ENCODE results near the gene RICTOR.
"Not testable (repeated sequence)": the region's sequence is repeated elsewhere in the genome, so short reads cannot be mapped to it uniquely, and the experiment has no call there.

The RICTOR gene

GRCh38 chr5:38994324-38994927 lies 79.8 kb downstream of the RICTOR start:
- Histone ChIP-seq H3K4me1 (ENCODE audit: control insufficient read depth, insufficient read depth, low read length) (no peaks in the 10 kb centered on the region), H3K27me3 (ENCODE audit: control insufficient read depth, insufficient read depth, low read length) (no peaks in the 10 kb centered on the region), H3K36me3 (ENCODE audit: control insufficient read depth, insufficient read depth, low read length) (no peaks in the 10 kb centered on the region), H3K4me3 (ENCODE audit: low read length) (no peak overlapping the region), H3K9ac (ENCODE audit: low read length) (no peak overlapping the region), H3K9me3 (ENCODE audit: control insufficient read depth, low read length) (no peaks in the 10 kb centered on the region)

- not testable (repeated sequence) for H3K27me3 ChIP-seq (ENCODE audit: control insufficient read depth, insufficient read depth, low read length); H3K36me3 ChIP-seq (ENCODE audit: control insufficient read depth, insufficient read depth, low read length); H3K4me1 ChIP-seq (ENCODE audit: control insufficient read depth, insufficient read depth, low read length); H3K4me3 ChIP-seq (ENCODE audit: low read length); H3K9ac ChIP-seq (ENCODE audit: low read length); H3K9me3 ChIP-seq (ENCODE audit: control insufficient read depth, low read length)
These were observed 84.1 kb downstream of the RICTOR start for GRCh38 chr5:38989974-38990719.

GRCh38 chr5:38985909-38986452 lies 88.2 kb downstream of the RICTOR start:
- no peaks in the 10 kb centered on the region for H3K9me3 ChIP-seq (ENCODE audit: control insufficient read depth, low read length)
- no peaks in the 10 kb centered on the region for H3K36me3 ChIP-seq (ENCODE audit: control insufficient read depth, insufficient read depth, low read length)
- no peaks in the 10 kb centered on the region for H3K4me1 ChIP-seq (ENCODE audit: control insufficient read depth, insufficient read depth, low read length)
- no peak overlapping the region for H3K4me3 ChIP-seq (ENCODE audit: low read length)
- H3K27me3 ChIP-seq (ENCODE audit: control insufficient read depth, insufficient read depth, low read length): no peaks in the 10 kb centered on the region
- H3K9ac ChIP-seq (ENCODE audit: low read length): no peak overlapping the region

GRCh38 chr5:38979535-38979934 lies 94.7 kb downstream of the RICTOR start:
- no peaks in the 10 kb centered on the region for H3K4me1 ChIP-seq (ENCODE audit: control insufficient read depth, insufficient read depth, low read length)
- no peaks in the 10 kb centered on the region for H3K9me3 ChIP-seq (ENCODE audit: control insufficient read depth, low read length)
- no peaks in the 10 kb centered on the region for H3K36me3 ChIP-seq (ENCODE audit: control insufficient read depth, insufficient read depth, low read length)
- H3K27me3 ChIP-seq (ENCODE audit: control insufficient read depth, insufficient read depth, low read length): no peaks in the 10 kb centered on the region
- H3K4me3 ChIP-seq (ENCODE audit: low read length): no peak overlapping the region
- H3K9ac ChIP-seq (ENCODE audit: low read length): no peak overlapping the region

- Histone ChIP-seq H3K9me3 (ENCODE audit: control insufficient read depth, low read length) (no peaks in the 10 kb centered on the region), H3K36me3 (ENCODE audit: control insufficient read depth, insufficient read depth, low read length) (no peaks in the 10 kb centered on the region), H3K4me1 (ENCODE audit: control insufficient read depth, insufficient read depth, low read length) (no peaks in the 10 kb centered on the region), H3K4me3 (ENCODE audit: low read length) (no peak overlapping the region), H3K27me3 (ENCODE audit: control insufficient read depth, insufficient read depth, low read length) (no peaks in the 10 kb centered on the region), H3K9ac (ENCODE audit: low read length) (no peak overlapping the region)
These were observed 96.2 kb downstream of the RICTOR start for GRCh38 chr5:38978036-38978435.

GRCh38 chr5:38968665-38969064 lies 105.5 kb downstream of the RICTOR start:
- Histone ChIP-seq H3K4me3 (ENCODE audit: low read length) (no peak overlapping the region), H3K4me1 (ENCODE audit: control insufficient read depth, insufficient read depth, low read length) (no peaks in the 10 kb centered on the region), H3K36me3 (ENCODE audit: control insufficient read depth, insufficient read depth, low read length) (no peaks in the 10 kb centered on the region), H3K27me3 (ENCODE audit: control insufficient read depth, insufficient read depth, low read length) (no peaks in the 10 kb centered on the region), H3K9ac (ENCODE audit: low read length) (no peak overlapping the region), H3K9me3 (ENCODE audit: control insufficient read depth, low read length) (no peaks in the 10 kb centered on the region)

GRCh38 chr5:38961691-38962090 lies 112.5 kb downstream of the RICTOR start:
- H3K36me3 ChIP-seq (ENCODE audit: control insufficient read depth, insufficient read depth, low read length): peaks cover 4% of the 10 kb centered on the region
- H3K9me3 ChIP-seq (ENCODE audit: control insufficient read depth, low read length): no peaks in the 10 kb centered on the region
- H3K9ac ChIP-seq (ENCODE audit: low read length): no peak overlapping the region
- H3K27me3 ChIP-seq (ENCODE audit: control insufficient read depth, insufficient read depth, low read length): no peaks in the 10 kb centered on the region
- no peaks in the 10 kb centered on the region for H3K4me1 ChIP-seq (ENCODE audit: control insufficient read depth, insufficient read depth, low read length)
- no peak overlapping the region for H3K4me3 ChIP-seq (ENCODE audit: low read length)

GRCh38 chr5:38953426-38954012 lies 120.7 kb downstream of the RICTOR start:
- Histone ChIP-seq H3K27me3 (ENCODE audit: control insufficient read depth, insufficient read depth, low read length) (no peaks in the 10 kb centered on the region), H3K9ac (ENCODE audit: low read length) (no peak overlapping the region), H3K4me1 (ENCODE audit: control insufficient read depth, insufficient read depth, low read length) (no peaks in the 10 kb centered on the region), H3K36me3 (ENCODE audit: control insufficient read depth, insufficient read depth, low read length) (no peaks in the 10 kb centered on the region), H3K4me3 (ENCODE audit: low read length) (no peak overlapping the region), H3K9me3 (ENCODE audit: control insufficient read depth, low read length) (no peaks in the 10 kb centered on the region)

- Histone ChIP-seq H3K9me3 (ENCODE audit: control insufficient read depth, low read length) (no peaks in the 10 kb centered on the region), H3K4me1 (ENCODE audit: control insufficient read depth, insufficient read depth, low read length) (no peaks in the 10 kb centered on the region), H3K4me3 (ENCODE audit: low read length) (no peak overlapping the region), H3K9ac (ENCODE audit: low read length) (no peak overlapping the region), H3K36me3 (ENCODE audit: control insufficient read depth, insufficient read depth, low read length) (no peaks in the 10 kb centered on the region), H3K27me3 (ENCODE audit: control insufficient read depth, insufficient read depth, low read length) (no peaks in the 10 kb centered on the region)
These were observed 125.7 kb downstream of the RICTOR start for GRCh38 chr5:38948501-38948900.

GRCh38 chr5:38944282-38944681 lies 129.9 kb downstream of the RICTOR start:
- peaks cover 4% of the 10 kb centered on the region for H3K36me3 ChIP-seq (ENCODE audit: control insufficient read depth, insufficient read depth, low read length)
- no peaks in the 10 kb centered on the region for H3K9me3 ChIP-seq (ENCODE audit: control insufficient read depth, low read length)
- H3K9ac ChIP-seq (ENCODE audit: low read length): no peak overlapping the region
- no peaks in the 10 kb centered on the region for H3K4me1 ChIP-seq (ENCODE audit: control insufficient read depth, insufficient read depth, low read length)
- H3K4me3 ChIP-seq (ENCODE audit: low read length): no peak overlapping the region
- H3K27me3 ChIP-seq (ENCODE audit: control insufficient read depth, insufficient read depth, low read length): no peaks in the 10 kb centered on the region

- Histone ChIP-seq H3K36me3 (ENCODE audit: control insufficient read depth, insufficient read depth, low read length) (peaks cover 4% of the 10 kb centered on the region), H3K4me3 (ENCODE audit: low read length) (no peak overlapping the region), H3K9ac (ENCODE audit: low read length) (no peak overlapping the region), H3K4me1 (ENCODE audit: control insufficient read depth, insufficient read depth, low read length) (no peaks in the 10 kb centered on the region), H3K9me3 (ENCODE audit: control insufficient read depth, low read length) (no peaks in the 10 kb centered on the region), H3K27me3 (ENCODE audit: control insufficient read depth, insufficient read depth, low read length) (no peaks in the 10 kb centered on the region)
These were observed 132.3 kb downstream of the RICTOR start for GRCh38 chr5:38941912-38942311.

GRCh38 chr5:38940230-38940858 lies 133.9 kb downstream of the RICTOR start:
- H3K9ac ChIP-seq (ENCODE audit: low read length): no peak overlapping the region
- peaks cover 4% of the 10 kb centered on the region for H3K36me3 ChIP-seq (ENCODE audit: control insufficient read depth, insufficient read depth, low read length)
- H3K27me3 ChIP-seq (ENCODE audit: control insufficient read depth, insufficient read depth, low read length): no peaks in the 10 kb centered on the region
- no peaks in the 10 kb centered on the region for H3K4me1 ChIP-seq (ENCODE audit: control insufficient read depth, insufficient read depth, low read length)
- no peak overlapping the region for H3K4me3 ChIP-seq (ENCODE audit: low read length)
- no peaks in the 10 kb centered on the region for H3K9me3 ChIP-seq (ENCODE audit: control insufficient read depth, low read length)
